GM19193 (cell line): ENCODE measurements around the gene SCIN.

ENCODE experiments used
- POLR2A ChIP-seq: IDR thresholded peaks from 4 replicates; pipeline ENCODE4 v1.6.1; 2011; ENCODE audit not compliant: insufficient read depth, insufficient read length; ENCODE audit errors: extremely low read depth

The SCIN gene

DNA sequence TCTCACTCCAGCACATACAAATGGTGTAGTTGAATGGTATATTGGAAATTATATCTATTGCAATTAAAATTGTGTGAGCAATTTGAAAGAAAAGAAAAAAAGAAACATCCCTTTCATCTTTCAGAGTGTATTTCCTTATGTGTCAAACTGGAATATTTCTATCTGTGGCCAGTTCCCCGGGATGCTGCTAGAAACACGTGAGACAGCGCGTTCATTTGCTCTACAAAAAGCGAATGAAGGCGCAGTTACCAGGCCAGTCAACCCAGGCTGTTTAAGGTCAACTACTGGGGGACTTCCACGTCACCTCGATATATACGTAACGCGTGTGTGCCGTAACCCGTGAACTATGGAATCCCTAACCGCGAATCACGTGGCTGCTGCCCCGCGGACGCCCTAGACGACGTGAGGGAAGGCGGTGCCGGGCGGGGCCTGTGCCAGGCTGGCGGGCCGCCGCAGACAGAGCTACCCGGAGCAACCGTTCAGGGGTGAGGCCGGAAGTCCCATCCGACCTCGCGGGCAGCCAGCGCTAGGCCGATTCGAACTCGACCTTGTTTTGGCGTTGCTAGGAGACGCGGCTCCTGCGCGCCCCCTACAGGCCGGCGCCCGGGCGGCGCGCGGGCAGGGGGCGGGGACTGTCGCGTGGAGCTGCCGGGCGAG, 115.8 kb downstream of the SCIN start:
- no peak for TF ChIP-seq POLR2A

DNA sequence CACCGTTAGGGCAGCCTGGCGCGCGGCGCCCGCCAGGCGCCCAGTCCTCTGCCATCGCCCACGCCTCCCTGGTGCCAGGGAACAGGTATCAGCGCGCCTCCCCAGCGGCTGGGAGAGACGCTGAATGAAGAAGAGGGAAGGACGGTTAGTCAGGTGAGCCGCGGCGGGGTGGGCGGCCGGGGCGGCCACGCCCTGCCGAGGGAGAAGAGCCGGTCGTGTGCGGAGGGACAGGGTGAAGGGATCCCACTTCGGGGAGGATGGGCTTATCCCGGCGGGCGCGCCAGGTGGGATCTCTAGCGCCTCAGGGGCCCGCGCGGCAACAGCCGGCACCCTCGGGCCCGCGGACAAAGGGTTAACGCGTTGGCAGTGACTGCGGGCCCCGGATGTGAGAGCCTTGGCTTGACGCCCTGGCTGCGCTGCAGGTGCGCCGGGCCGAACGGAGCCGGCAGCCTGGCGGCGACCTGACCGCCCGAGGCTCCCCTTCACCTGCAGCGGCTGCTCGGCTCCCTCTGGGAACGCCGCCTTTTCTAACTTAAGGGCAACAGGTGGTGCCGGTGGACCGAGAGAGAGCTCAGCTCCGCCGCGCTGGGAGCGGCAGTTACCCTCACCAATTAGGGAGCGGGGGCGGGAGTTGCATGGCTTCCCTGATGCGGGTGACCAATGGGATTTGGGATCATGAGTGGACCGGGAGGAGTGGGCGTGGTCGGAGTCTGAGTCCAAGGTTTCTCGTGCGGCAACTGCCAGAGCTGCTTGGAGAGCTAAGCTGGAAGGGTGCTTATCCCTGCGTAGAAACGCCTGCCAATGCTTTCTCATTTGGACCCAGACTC, 116.6 kb downstream of the SCIN start, which contains the start of gene ARL4A:
Gene ARL4A (plus strand): TSS at position 743 of the 827 bp plus-strand sequence. CDS start 622 bp downstream, outside the sequence.
- TF ChIP-seq POLR2A = no peak

DNA sequence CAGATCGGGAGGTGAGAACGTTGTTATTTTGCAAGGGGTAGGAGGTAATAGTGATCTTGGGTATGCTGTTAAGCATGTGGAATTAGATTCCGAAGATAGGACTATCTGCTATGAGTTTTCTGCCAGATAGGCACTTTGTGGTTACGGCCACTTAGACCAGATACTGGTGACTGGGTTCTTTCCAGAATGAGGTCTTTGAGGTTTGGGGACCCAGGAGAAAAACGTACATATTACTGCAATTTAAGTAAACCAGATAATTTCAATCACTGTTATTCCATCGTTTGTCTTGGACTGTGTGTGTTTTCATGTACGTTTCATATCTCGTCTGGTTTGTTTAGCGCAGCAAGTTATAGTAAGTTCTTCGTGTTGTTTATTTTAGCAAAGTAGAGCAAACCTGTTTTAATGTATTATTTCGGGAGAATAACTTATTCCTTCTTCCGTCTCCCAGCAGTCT, 117.2 kb downstream of the SCIN start:
- no peak for TF ChIP-seq POLR2A

DNA sequence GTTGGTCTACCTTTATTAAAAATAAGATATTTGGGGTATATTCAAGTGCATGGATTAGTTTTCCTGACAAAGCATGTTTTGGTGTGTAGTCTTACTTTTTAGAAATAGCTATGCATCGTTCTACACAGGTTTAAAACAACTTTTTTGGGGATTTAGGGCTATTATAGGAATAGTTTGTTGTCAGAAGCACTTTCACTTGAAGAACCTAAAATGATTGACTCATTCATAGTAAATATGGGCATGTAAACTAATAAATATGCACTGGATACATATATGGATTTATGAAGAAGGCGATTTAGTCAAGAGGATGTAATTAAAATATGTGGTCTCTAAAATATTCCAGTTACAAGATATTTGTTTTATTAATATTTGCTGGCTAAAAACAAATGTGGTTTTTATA, 118.9 kb downstream of the SCIN start:
- no peak for TF ChIP-seq POLR2A

DNA sequence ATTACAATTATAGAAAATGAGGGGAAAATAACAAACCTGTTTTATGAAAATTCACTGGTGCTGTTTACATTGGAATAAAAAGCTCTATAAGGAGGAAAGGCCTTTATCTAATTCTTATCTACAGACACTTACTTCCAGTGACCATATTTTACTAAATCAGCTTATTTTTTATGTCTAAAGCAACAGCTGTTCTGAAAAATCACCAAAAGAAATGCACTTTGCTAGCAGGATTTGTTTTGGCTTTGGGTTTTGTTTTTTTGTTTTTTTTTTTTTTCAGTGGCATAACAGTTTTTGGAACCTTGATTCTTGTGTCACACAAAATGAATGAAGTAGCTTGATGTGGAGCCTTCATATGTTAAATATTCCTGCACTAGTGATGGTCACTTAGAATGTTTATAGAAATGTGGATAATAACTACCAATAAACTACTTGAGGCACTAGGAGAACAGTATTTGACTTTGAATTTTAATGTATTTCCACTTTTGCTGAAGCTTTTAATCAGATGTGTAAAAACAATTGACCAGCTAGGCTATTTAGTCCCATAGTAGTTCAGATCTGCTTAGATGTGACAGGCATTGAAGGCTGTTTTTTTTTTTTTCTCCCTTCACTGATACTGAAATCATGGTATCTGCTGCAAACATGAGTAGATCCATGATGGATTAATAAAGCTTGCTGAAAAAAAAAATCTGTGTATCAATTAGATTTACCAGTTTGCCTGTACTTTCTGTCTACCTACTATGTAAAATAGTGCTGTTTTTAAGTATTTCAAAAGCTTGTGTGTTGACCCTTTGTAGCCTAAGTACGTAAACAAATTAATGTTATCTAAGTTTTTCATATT, 119.7 kb downstream of the SCIN start:
- TF ChIP-seq POLR2A = no peak

DNA sequence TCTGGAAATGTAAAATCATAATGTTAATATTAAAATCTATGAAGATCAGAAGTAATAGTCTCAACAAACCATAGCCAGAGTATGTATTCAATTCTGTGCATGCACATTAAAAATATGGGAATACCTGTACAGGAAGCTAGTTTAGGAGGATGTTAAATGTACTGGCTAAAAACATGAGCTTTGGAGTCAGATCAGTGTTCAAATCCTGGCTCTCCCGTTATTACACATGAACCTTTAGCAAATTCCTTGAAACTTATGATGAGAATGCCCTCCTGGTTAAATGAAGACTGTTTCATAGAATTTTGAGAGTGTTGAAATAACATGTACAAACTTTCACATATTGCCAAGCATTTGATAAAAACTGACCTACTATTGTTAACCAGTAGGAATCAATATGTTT, 121.5 kb downstream of the SCIN start:
- no peak for TF ChIP-seq POLR2A

DNA sequence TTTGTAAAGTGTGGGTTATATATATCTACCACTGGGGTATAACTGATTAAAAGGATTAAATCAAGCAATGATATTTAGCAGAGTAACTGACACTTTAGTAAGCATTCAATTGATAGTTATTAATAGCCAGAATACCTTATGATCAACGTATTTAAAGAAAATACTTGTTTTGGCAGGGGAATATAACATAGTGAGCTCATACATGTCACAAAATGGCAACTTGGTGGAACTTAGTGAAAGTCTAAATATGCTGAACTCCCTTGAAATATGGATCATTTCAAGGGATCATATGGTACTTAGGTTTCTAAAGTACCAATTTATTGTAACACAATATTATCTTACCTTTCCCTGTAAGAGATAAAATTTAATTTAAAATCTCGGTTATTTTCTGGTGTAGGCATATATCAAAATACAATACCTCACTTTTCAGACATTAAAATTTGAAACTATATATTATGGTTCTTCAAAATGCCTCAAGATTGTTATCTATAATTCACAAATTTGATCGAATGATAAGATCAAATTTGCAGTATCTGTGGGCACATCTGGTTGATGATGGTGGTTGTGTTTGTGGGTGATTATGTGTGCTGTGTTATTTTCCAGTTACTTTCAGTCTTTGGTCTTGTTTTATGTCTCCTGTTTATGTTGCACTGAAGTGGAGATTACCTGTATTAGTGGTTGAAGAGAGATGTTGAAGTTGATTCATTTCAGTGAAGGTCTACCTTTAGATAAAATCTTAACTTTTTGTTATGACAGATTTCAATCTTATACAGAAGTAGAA, 122.1 kb downstream of the SCIN start:
- no peak for TF ChIP-seq POLR2A

DNA sequence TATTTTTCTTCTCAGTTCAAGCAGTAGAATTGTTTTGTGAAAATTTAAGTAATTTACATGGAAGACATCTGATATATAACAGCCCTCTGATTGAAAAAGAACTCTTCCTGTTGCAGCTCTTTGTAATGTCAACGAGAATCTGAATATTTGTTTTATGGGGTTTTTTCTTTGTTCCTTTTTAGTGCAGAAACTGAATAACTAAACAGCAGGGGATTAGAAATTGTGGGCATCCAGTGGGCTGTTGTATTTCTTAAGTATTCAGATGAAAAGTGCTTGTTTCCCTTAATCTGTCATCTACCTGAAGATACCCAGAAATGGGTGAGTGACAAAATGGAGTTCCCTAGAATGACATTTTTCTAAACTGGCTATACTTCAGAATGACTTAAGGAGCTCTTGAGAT, 124.3 kb downstream of the SCIN start:
- no peak for TF ChIP-seq POLR2A

DNA sequence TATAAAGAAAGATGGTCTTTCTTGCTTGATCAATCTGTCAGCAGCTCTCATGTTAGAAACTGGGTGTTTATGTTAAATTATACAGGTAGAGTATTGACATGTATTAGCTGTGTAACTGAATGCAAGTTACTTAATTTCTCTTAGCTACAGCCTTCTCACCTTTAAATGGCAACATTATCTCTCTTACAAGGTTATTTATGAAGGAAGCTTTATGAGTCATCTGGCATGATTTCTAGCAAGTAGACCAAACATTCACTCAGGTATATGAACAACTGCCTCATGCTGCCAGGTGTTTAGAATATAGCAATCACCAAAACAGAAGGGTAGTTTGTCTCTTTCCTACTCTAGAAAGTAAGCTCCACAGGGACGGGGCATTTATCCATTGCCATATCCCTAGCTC, 125.4 kb downstream of the SCIN start:
- no peak for TF ChIP-seq POLR2A

DNA sequence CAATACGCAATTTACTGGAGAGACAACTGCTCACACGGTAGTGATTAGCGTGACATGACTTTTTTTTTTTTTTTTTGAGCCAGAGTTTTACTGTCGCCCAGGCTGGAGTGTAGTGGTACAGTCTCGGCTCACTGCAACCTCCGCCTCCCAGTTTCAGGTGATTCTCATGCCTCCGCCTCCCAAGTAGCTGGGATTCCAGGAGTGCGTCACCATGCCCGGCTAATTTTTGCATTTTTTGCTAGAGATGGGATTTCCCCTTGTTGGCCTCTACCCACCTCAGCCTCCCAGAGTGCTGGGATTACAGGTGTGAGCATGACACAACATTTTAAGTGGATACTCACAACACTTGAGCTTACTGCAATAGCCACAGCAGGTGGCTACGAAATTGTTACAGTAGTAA, 128.8 kb downstream of the SCIN start:
- no peak for TF ChIP-seq POLR2A

DNA sequence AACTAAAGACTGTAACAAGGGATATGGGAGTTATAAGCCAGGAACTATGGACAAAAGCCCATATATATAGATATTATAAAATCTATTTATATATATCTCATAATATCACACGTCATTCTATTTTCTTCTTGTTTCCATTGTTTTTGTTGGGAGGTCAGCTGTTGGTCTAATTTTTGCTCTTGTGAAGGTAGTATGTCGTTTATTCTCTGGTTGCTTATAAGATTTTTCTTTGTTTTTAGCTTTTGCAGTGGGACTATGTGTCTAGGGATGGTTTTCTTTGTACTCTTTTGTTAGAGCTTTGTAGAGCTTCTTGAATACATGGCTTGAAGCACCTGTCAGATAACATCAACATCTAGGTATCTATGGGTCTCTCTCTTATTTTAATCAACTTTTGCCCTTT, 130.9 kb downstream of the SCIN start:
- no peak for TF ChIP-seq POLR2A

DNA sequence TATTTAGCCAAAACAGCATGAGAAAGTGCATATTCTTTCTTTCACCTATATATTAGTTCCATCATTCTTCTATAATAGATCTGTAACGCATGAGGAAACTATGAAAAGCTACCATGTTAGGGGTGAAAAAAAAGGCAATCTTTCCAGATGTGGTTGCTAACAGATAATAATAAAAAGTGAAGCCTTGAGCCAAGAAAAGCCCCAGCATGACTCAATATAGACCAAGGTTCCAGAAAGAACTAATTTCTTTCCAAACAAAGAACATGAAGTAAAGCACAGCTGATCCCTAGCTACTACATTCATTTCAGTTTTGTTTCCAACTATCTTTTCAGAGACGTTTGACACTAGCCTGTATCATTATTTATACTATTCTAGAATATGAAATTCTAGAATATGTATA, 133.4 kb downstream of the SCIN start:
- no peak for TF ChIP-seq POLR2A

DNA sequence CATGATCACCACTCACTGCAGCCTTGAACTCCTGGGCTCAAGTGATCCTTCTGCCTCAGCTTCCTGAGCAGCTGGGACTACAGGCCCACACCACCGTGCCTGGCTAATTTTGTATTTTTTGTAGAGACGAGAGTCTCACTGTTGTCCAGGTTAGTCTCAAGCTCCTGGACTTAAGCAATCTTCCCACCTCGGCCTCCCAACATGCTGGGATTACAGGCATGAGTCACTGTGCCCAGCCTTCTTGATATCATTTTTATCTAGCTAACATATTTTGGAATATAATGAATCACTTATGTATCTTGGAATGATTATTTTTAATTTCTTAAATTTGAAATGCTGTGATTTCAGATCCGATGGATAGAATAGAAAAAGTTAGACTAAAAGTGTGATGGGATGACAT, 135.4 kb downstream of the SCIN start:
- TF ChIP-seq POLR2A = no peak

DNA sequence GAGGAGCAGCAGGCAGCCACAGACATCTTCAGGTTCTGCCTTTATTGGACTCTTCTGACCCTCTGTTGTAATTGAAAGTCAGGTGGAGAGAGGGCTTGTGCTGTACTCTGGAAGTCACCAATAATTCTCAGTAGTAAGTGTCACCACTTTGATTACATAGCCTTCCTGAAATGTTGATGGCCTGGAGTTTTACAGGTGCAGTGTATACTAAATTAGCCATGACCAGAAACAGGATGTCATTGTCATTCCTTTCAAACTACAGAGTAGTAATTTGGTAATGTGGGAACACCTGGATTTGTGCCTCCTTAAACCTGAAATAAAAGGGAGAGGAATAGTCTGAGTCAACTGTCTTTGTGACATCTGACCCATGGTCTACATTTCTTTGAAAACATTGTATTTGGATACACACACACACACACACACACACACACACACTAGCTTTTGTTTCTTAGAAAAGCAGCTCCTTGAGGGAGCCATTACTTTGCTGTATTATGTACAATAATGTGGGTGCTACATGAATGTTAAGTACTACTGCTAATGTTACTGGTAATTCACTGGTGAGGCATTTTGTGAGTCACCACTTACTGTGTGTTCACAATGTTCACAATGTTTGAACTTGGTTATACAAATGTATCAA, 136.5 kb downstream of the SCIN start:
- TF ChIP-seq POLR2A = no peak
